Measurements from ENCODE around the gene LRRC9.
"Not testable (repeated sequence)": the region's sequence is repeated elsewhere in the genome, so short reads cannot be mapped to it uniquely, and the experiment has no call there.

Gene LRRC9

GRCh38 chr14:60093606-60094005, 173.7 kb downstream of the LRRC9 start:
- TF ChIP-seq, protein P1, sequence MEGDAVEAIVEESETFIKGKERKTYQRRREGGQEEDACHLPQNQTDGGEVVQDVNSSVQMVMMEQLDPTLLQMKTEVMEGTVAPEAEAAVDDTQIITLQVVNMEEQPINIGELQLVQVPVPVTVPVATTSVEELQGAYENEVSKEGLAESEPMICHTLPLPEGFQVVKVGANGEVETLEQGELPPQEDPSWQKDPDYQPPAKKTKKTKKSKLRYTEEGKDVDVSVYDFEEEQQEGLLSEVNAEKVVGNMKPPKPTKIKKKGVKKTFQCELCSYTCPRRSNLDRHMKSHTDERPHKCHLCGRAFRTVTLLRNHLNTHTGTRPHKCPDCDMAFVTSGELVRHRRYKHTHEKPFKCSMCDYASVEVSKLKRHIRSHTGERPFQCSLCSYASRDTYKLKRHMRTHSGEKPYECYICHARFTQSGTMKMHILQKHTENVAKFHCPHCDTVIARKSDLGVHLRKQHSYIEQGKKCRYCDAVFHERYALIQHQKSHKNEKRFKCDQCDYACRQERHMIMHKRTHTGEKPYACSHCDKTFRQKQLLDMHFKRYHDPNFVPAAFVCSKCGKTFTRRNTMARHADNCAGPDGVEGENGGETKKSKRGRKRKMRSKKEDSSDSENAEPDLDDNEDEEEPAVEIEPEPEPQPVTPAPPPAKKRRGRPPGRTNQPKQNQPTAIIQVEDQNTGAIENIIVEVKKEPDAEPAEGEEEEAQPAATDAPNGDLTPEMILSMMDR (IDR thresholded peaks at IDR 0.05; ENCODE audit: low read depth, low read length, missing control alignments) = no peak
- DNase-seq (ENCODE audit: low read depth) = no peak
- peak overlapping the region; percentile 62 for H3K4me3 ChIP-seq (ENCODE audit: low read depth, low read length)

GRCh38 chr14:60094306-60094897, 174.5 kb downstream of the LRRC9 start:
- TF ChIP-seq, protein P1 (IDR thresholded peaks at IDR 0.05; ENCODE audit: low read depth, low read length, missing control alignments) = no peak
- DNase-seq (ENCODE audit: low read depth) = peak; percentile 31
- H3K4me3 ChIP-seq (ENCODE audit: low read depth, low read length) = peak overlapping the region; percentile 62

DNA sequence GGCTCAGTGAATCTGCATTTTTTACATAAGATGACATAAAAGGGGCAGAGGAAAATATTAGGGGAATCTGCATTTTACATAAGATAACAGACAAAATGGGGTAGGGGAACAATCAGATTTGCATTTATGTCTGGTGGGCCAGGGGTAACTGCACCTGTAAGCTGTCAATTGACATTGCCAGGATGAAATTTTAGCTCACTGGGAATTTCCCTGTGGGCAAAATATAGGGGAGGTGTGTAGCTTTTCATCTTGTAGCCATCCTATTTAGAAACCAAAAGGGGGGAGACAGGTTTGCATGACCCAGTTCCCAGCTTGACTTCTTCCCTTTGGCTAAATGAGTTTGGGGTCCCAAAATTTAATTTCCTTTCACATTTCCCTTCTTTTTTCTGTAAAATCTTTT, 175.3 kb downstream of the LRRC9 start:
- TF ChIP-seq, protein P1 (IDR thresholded peaks at IDR 0.05; ENCODE audit: low read depth, low read length, missing control alignments) = no peak
- peak overlapping the region; percentile 3; the same call in 1 of the 2 replicates for H3K4me3 ChIP-seq (ENCODE audit: low read depth, low read length)
- no peak for DNase-seq (ENCODE audit: low read depth)

DNA sequence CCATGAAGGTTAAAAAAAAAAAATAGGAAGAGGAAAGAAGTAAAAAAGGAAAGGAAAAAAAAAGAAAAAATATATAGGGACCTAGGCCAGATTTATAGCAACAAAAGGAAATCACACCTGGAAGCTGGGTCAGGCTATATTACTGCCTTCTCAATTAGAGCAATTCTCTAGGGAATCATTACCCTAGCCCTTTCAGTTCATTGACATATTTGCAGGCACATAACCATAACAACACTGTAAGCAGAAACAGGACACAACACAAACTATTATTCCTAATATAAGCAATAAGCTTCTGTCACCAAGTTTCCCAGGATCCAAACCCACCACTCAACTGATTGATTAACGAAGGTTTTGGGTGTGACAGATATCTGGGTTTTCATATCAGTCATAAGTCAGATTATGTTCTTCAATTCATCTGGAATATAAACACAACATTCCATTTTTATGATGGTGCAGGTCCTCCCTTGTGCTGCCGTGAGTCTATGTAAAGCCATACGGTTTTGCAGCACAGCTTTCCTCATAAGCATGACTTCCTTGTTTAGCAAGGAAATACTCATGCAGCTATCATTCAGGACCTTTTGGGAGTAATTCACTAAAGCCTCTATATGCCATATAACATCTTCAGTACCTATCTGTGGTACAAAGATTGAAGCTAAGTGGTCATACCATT, 176.0 kb downstream of the LRRC9 start:
- no peak overlapping the region for H3K4me3 ChIP-seq (ENCODE audit: low read depth, low read length)
- no peak for DNase-seq (ENCODE audit: low read depth)
- TF ChIP-seq, protein P1 (IDR thresholded peaks at IDR 0.05; ENCODE audit: low read depth, low read length, missing control alignments) = no peak

- TF ChIP-seq, protein P1 (IDR thresholded peaks at IDR 0.05; ENCODE audit: low read depth, low read length, missing control alignments) = no peak
- DNase-seq (ENCODE audit: low read depth) = no peak
Observed at GRCh38 chr14:60097974-60098373, 178.0 kb downstream of the LRRC9 start.

GRCh38 chr14:60099855-60100254, 179.9 kb downstream of the LRRC9 start:
- not testable (repeated sequence) for DNase-seq (ENCODE audit: low read depth); H3K4me3 ChIP-seq (ENCODE audit: low read depth, low read length)

More at GRCh38 chr14:60097974-60098373, 178.0 kb downstream of the LRRC9 start:
- H3K4me3 ChIP-seq (ENCODE audit: low read depth, low read length) = no peak overlapping the region

GRCh38 chr14:60101786-60102185, 181.8 kb downstream of the LRRC9 start:
- H3K4me3 ChIP-seq (ENCODE audit: low read depth, low read length) = no peak overlapping the region
- TF ChIP-seq, protein P1 (IDR thresholded peaks at IDR 0.05; ENCODE audit: low read depth, low read length, missing control alignments) = no peak
- no peak for DNase-seq (ENCODE audit: low read depth)
